ACHN (cell line): Measurements from ENCODE around the gene MYBPC3.
"Not testable (repeated sequence)": the region's sequence is repeated elsewhere in the genome, so short reads cannot be mapped to it uniquely, and the experiment has no call there.

Experiments used
- DNase-seq: peaks from one replicate; pipeline ENCODE4 v3.0.0-alpha.2; 2015
- in situ Hi-C: cut with HindIII; loops from 2 replicates; pipeline ENCODE4 v1.10.0; 2017; ENCODE audit warnings: low sequenced_read_pairs, low pct_ligation_motif_present, low pct_unique_long_range_greater_than_20kb

Gene MYBPC3

DNA sequence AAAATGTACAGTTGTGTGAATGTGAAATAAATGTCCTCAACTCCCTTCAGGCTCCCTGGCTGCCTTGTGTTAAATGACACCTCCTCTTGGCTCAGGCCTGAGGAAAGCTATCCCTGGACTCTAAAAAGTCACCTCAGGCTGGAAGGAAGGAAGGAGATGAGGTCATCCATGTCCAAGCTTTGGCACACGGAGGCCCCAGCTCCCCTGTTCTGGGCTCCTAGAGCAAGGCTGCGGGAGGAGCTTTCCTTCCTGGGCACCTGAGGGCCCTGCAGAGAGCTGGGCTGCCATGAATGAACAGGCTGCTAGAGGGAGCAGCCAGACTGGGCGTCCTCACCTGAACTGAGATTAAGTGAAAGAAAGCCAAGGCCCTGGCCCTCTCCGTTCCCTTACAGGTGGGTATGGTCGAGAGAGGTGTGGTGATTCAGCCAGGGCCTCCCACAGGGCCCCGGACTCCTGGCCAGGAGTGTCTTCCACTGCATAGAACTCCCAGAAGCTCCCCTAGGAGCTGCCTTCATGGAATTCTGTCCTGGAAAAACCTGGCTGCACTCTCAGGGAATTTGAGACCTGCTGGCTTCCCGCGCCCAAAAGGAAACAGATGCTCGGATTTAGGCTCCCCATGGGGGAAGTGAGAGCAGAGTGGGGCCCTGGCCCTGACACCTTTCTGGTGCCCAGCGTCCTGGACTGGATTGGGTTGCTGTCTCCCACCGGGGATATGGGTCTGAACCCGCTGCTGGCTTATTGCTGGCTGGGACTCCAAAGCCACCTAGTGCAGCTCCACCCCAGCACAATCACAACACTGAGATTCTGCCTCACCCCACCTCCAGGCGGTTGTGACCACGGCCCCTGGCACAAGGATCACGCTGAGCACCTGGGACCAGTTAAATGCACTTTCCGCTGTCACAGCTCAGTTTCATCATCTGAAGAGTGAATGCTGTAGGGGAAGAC, 22.2 kb downstream of the MYBPC3 start:
- in situ Hi-C loops, result no loop called here
- DNase-seq, result no peak

- DNase-seq, result no peak
- in situ Hi-C loops, result no loop called here
Observed at GRCh38 chr11:47329431-47329986, 23.0 kb downstream of the MYBPC3 start.

DNA sequence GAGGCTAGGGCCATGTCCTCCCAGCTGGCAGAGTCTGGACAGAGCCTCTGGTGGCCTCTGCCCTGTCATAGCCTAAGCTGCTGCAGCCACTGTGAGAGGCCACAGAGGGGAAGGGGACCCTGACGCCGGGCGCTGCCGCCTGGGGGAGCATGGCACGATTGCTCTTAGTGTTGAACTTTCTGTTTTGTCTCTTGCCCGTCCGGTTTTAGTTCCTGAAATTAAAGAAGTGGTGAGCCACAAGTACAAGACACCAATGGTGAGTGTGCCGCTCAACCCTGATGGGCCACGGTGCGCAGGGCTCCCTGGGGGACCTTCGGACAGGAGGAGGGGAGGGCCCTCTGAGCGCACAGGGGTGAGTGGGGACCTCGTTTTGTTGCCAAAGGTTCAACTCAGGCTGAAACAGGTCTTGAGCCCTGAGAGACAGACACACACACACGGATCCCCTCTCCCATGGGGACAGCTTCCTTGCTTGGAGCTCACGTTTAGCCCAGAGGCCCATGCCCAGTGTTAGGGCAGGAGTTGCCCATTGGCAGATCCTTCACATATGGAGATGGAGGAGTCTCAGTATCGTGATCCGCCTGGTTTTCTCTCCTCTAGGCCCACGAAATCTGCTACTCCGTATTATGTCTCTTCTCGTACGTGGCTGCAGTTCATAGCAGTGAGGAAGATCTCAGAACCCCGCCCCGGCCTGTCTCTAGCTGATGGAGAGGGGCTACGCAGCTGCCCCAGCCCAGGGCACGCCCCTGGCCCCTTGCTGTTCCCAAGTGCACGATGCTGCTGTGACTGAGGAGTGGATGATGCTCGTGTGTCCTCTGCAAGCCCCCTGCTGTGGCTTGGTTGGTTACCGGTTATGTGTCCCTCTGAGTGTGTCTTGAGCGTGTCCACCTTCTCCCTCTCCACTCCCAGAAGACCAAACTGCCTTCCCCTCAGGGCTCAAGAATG, 23.8 kb downstream of the MYBPC3 start:
- DNase-seq, result no peak
- in situ Hi-C loops, result no loop called here

GRCh38 chr11:47327949-47328348, 24.6 kb downstream of the MYBPC3 start:
- in situ Hi-C loops, result no loop called here
- DNase-seq, result no peak

- in situ Hi-C loops, result no loop called here
- no peak for DNase-seq
Observed at GRCh38 chr11:47327025-47327424, 25.5 kb downstream of the MYBPC3 start.

- in situ Hi-C loops, result no loop called here
- DNase-seq, result no peak
Observed at GRCh38 chr11:47326198-47326597, 26.3 kb downstream of the MYBPC3 start.

DNA sequence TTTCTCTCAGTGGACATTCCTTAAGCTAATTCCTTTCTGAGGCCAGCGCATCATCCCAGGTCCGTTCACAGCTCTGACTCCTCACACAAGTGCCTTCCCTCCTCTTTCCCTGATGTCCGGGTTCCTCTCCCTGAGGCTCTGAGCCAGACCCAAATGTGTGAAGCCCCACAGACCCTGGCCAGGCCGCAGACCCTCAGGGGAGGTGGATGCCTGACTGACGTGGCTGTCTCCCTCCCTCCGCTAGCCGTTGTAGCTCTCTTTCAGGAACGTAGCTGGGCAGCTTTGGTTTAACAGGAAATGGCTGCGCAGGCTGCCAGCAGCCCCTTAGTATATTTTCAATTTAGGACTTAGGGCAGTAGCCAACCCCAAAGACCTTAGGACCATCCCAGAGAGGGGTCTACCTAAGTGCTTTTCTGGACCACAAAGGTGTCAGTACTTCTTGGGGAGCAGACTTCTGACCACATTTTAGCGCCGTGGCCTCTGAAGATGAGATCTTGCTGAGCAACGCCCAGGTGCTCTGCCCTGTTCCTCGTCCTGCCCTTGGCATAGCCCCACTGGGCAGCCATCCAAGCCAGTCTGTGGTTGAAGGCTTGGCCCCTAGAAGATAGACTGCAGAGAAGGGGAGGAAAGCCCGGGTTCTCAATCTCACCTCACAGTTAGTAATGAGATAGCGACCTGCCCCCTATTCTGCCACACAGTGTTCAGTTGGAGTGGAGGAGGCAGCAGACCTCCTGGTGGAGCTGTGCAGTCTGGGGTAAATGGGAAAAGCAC, 27.0 kb downstream of the MYBPC3 start:
- in situ Hi-C loops, result no loop called here

GRCh38 chr11:47324520-47324919, 28.0 kb downstream of the MYBPC3 start:
- no peak for DNase-seq
- in situ Hi-C loops, result no loop called here

More for the DNA sequence above, 27.0 kb downstream of the MYBPC3 start:
- no peak for DNase-seq

- in situ Hi-C loops, result no loop called here
- DNase-seq, result no peak
Observed at GRCh38 chr11:47318166-47318565, 34.3 kb downstream of the MYBPC3 start.

DNA sequence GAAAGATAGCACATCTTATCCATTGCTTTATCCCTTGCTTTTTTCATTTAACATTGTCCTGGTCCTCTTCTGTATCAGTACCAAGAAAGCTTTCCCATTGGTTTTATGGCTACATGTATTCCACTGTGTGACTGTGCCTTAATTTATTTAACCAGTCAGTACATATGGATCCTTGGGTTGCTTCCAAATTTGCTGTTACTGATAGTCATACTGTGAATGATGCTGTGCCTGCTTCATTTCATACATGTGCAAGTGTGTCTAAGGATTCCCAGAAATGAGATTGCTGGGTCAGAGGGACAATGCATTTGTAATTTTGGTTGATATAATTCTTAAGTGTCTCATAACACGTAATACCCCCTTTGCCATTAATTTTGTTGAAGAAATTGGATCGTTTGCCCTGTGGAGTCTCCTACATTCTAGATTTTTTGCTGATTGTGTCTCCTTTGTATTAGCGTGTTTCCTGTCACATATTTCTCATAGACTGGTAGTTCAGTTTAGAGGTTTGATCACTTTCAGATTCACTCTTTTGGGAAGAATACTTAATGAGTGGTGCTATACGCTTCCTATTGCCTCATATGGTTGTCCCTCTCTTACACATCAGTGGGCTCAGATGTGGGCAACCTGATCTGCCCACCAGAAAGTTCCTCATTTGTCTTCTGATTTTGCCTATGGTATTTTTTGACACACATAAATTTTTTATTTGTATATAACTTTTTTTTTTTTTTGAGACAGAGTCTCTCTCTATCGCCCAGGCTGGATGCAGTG, 35.3 kb downstream of the MYBPC3 start:
- in situ Hi-C loops, result no loop called here
- DNase-seq, result no peak

- DNase-seq, in situ Hi-C loops: not testable (repeated sequence)
Observed at GRCh38 chr11:47316501-47316900, 36.0 kb downstream of the MYBPC3 start.

- no peak for DNase-seq
- in situ Hi-C loops, result no loop called here
Observed at GRCh38 chr11:47314992-47315391, 37.5 kb downstream of the MYBPC3 start.

- in situ Hi-C loops, result no loop called here
- no peak for DNase-seq
Observed at GRCh38 chr11:47308050-47308823, 44.3 kb downstream of the MYBPC3 start.

GRCh38 chr11:47306484-47306844, 46.0 kb downstream of the MYBPC3 start:
- no peak for DNase-seq
- in situ Hi-C loops, result no loop called here

DNA sequence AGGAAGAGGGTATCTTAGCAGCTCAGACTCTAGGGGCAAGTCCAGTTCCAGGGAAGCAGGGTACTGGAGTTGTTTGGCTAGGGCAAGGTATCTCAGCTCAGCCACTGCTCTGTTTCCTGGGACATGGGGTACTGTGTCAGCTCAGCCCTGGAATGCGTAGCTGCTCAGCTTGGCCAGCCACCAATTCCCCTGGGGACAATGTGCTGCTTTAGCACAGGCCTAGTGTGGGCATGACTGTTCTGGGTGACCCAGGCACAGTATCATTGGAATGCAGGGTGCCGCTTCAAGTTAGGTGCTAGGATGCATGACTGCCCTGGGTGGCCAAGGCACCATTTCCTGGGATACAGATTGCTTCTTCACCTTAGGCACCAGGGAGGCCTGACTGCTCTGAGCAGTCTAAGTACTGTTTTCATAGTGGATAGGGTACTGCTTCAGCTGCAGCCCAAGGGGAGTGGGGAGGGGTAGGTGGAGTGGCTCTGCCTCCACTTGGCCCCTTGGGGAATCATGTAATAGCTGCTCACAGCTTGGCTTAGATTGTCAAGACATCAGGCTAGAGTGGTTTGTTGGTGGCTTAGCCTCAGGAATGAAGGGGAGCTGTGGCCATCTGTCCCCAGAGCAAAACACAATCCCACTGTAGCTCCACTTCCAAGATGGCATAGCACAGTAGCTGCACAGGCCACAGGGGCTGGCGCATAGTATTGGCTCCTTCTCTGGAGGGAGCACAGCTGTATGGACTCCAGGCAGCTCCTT, 46.6 kb downstream of the MYBPC3 start:
- in situ Hi-C loops, result no loop called here

DNA sequence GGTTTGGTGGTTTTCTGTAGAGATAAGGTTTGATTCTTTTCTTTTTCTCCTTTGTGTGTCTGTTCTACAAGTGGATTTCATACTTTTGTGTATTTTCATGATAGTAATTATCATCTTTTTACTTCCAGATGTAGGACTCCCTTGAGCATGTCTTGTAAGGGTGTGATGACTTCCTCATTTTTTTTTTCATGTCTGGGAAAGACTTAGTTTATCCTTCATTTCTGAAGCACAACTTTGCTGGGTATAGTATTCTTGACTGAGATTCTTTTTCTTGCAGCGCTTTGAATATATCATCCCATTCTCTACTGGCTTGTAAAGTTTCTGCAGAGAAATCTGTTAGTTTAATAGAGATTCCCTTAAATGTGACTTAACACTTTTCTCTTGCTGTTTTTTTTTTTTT, 49.6 kb downstream of the MYBPC3 start:
- no peak for DNase-seq
- in situ Hi-C loops, result no loop called here

More for the DNA sequence above, 46.6 kb downstream of the MYBPC3 start:
- no peak for DNase-seq
